GM12878 (cell line): ENCODE results near the gene SLC39A8. TPM values are rescaled to one million over a fixed set of nuclear protein-coding genes. Genes with fewer than 3 reads are reported as not detected.

Experiments used
- ATAC-seq: fragments of 200-7000 bp; cut with Tn5 transposase; 3 replicates; pipeline ENCODE4 v1.9.1; 2020; ENCODE audit warnings: mild to moderate bottlenecking, moderate library complexity
- BruUV-seq: library from RNA; stranded (reverse); fragments of 400-500 nt; replicated peaks from 2 replicates; lab custom pipeline; 2021; lab: Mats Ljungman, UMichigan
- CTCF ChIA-PET: fragments of 300-600 bp; sonication (Branson Sonifier 250); formaldehyde crosslinking; extraction: SDS; loops from one replicate; lab custom pipeline; 2021; ENCODE audit warnings: inconsistent platforms; lab: Yijun Ruan, JAX
- POLR2A ChIA-PET: fragments of 350-600 bp; formaldehyde crosslinking; extraction: SDS; loops from one replicate; lab custom pipeline; 2021; ENCODE audit warnings: inconsistent platforms; lab: Charles Lee
- RAD21 ChIA-PET: fragments of 300-600 bp; sonication (Branson Sonifier 250); formaldehyde crosslinking; loops from one replicate; lab custom pipeline; 2023; ENCODE audit warnings: antibody characterized with exemption; ENCODE audit not compliant: unreplicated experiment; lab: Charles Lee
- SMC1A ChIA-PET: fragments of 300-600 bp; sonication (Branson Sonifier 250); formaldehyde crosslinking; loops from one replicate; lab custom pipeline; 2023; ENCODE audit not compliant: unreplicated experiment, uncharacterized antibody; lab: Charles Lee
- DNase-seq: peaks from one replicate; pipeline ENCODE4 v3.0.0-alpha.2; 2011; ENCODE audit warnings: low read depth, low spot score
- FAIRE-seq: peaks from 3 replicates; lab custom pipeline; 2011; peaks lifted over from hg19 to GRCh38; lab: Jason Lieb, UNC
- H2AFZ ChIP-seq: 2 replicates; pipeline ENCODE4 v1.6.0; 2011; ENCODE audit warnings: low read depth, low read length, control low read depth; ENCODE audit not compliant: control insufficient read depth
- H3K27ac ChIP-seq: 2 replicates; pipeline ENCODE4 v1.5.1; 2011; ENCODE audit warnings: control low read depth; ENCODE audit not compliant: control insufficient read depth, insufficient read depth
- H3K27me3 ChIP-seq, 2 experiments: replicated peaks in 1 of 2; 2 replicates each; pipeline versions ENCODE4 v1.6.0 to v1.6.1; 2011; ENCODE audit warnings: low read length in 1 of 2; ENCODE audit not compliant: control insufficient read depth in 2 of 2, insufficient read depth in 2 of 2
- H3K36me3 ChIP-seq, 2 experiments: 2 replicates each; pipeline ENCODE4 v1.5.1; 2011; ENCODE audit warnings: low read length in 1 of 2; ENCODE audit not compliant: control insufficient read depth in 2 of 2, insufficient read depth in 2 of 2
- H3K4me1 ChIP-seq: 2 replicates; pipeline ENCODE4 v1.6.1; 2011; ENCODE audit warnings: mild to moderate bottlenecking, low read length, moderate library complexity, mixed read lengths; ENCODE audit not compliant: control insufficient read depth, insufficient read depth
- H3K4me2 ChIP-seq: 2 replicates; pipeline ENCODE4 v1.6.0; 2011; ENCODE audit warnings: control low read depth; ENCODE audit not compliant: control insufficient read depth, insufficient read depth
- H3K4me3 ChIP-seq: fragments of 200-600 bp; sonication (generic); 2 replicates; pipeline ENCODE4 v1.5.1; 2016
- H3K79me2 ChIP-seq: 2 replicates; pipeline ENCODE4 v1.6.0; 2011; ENCODE audit warnings: low read length; ENCODE audit not compliant: control insufficient read depth, insufficient read depth
- H3K9ac ChIP-seq: 2 replicates; pipeline ENCODE4 v1.8.0; 2011; ENCODE audit warnings: low read length, control low read depth, mixed read lengths; ENCODE audit not compliant: control insufficient read depth, insufficient read depth
- H3K9me3 ChIP-seq: replicated peaks from 3 replicates; pipeline ENCODE4 v1.5.1; 2011; ENCODE audit warnings: mild to moderate bottlenecking, low read length; ENCODE audit not compliant: control insufficient read depth, insufficient read depth
- H4K20me1 ChIP-seq: 2 replicates; pipeline ENCODE4 v1.6.0; 2011; ENCODE audit not compliant: control insufficient read depth, insufficient read depth
- EP300 ChIP-seq, 2 experiments: fragments of 150-350 bp in 1 of 2; IDR thresholded peaks; 2 replicates each; pipeline ENCODE4 v1.6.1; 2011 to 2012; ENCODE audit warnings: low read depth in 2 of 2, low read length in 2 of 2, borderline replicate concordance in 1 of 2, improper control_type of control experiment in 1 of 2, inconsistent platforms in 1 of 2; ENCODE audit not compliant: control insufficient read depth in 1 of 2
- NFIC ChIP-seq: IDR thresholded peaks from 2 replicates; pipeline ENCODE4 v1.6.1; 2012; ENCODE audit warnings: low read depth, mild to moderate bottlenecking, inconsistent platforms, low read length, moderate library complexity
- RAD51 ChIP-seq: fragments of 450-650 bp; IDR thresholded peaks from 2 replicates; pipeline ENCODE4 v1.6.1; 2016; ENCODE audit warnings: moderate library complexity, mild to moderate bottlenecking, inconsistent platforms
- RCOR1 ChIP-seq: conservative IDR thresholded peaks from 2 replicates; pipeline ENCODE4 v1.6.1; 2012; ENCODE audit warnings: low read depth, low read length, improper control_type of control experiment
- SP1 ChIP-seq: IDR thresholded peaks from one replicate; pipeline ENCODE4 v1.6.1; 2011; ENCODE audit warnings: low read depth, low read length
- WGBS: methylation state at CpG from one replicate; pipeline ENCODE4 v1.1.6; 2016; ENCODE audit warnings: low lambda C conversion rate; ENCODE audit not compliant: insufficient replicate concordance, insufficient coverage; ENCODE audit errors: missing lambda C conversion rate; 5-methylcytosine and 5-hydroxymethylcytosine counted together
- in situ Hi-C: fragments of 300-500 bp; cut with MboI; formaldehyde crosslinking; loops from 9 replicates; pipeline ENCODE4 v1.14.3; 2018; ENCODE audit warnings: mixed read lengths
- intact Hi-C: fragments of 100-400 bp; cut with micrococcal nuclease; formaldehyde crosslinking; loops from one replicate; pipeline ENCODE4 v1.14.2; 2022; ENCODE audit not compliant: unreplicated experiment
- polyA plus RNA-seq, 11 experiments: library from polyadenylated mRNA; depleted of rRNA in 4 of 11; unstranded in 6 of 11; stranded (reverse) in 5 of 11; fragments of >200 nt; fragmentation: Nextera tagmentation in 4 of 11; fragmentation: Illumina TruSeq in 1 of 11; extraction: Ambion mirVana in 4 of 11; extraction: Trizol in 1 of 11; gene quantifications; 1 replicate in 1 of 11; 2 replicates in 10 of 11; pipeline versions ENCODE4 v1.2.1 to v1.2.3, GENCODE V29; 2011 to 2016; ENCODE audit warnings: inconsistent platforms in 2 of 11, missing spikeins in 2 of 11, low read depth in 1 of 11
- total RNA-seq, 4 experiments: library from RNA; depleted of rRNA in 3 of 4; stranded (reverse); fragments of >200 nt in 3 of 4; fragmentation: Illumina TruSeq in 1 of 4; extraction: Trizol in 1 of 4; gene quantifications; 2 replicates each; pipeline versions ENCODE4 v1.2.1 to v1.2.3, GENCODE V29; 2013 to 2021
- TF ChIP-seq, protein P1 (sequence below): fragments of 450-650 bp; formaldehyde crosslinking; IDR thresholded peaks from 2 replicates; pipeline ENCODE4 v1.4.0; 2022; ENCODE audit warnings: mild to moderate bottlenecking, moderate library complexity
- TF ChIP-seq, protein P2 (sequence below): fragments of 450-650 bp; IDR thresholded peaks from 2 replicates; pipeline ENCODE4 v1.6.1; 2018; ENCODE audit warnings: mild to moderate bottlenecking, low read depth, moderate library complexity; ENCODE audit not compliant: partially characterized antibody
- TF ChIP-seq, protein P3 (sequence below): fragments of 450-650 bp; formaldehyde crosslinking; IDR thresholded peaks from 2 replicates; pipeline ENCODE4 v1.4.0; 2020; ENCODE audit warnings: mild to moderate bottlenecking, moderate library complexity

Gene SLC39A8
- total and polyA plus RNA-seq, 10 of the 15 experiments (the other 5 are each of a cell fraction or from before 2014, with no cell fraction given) = 7.9 to 47.8 (median 32.8) TPM

GRCh38 chr4:102217345-102217744 lies 127.9 kb downstream of the SLC39A8 start (continued):
- TF ChIP-seq, protein P1, sequence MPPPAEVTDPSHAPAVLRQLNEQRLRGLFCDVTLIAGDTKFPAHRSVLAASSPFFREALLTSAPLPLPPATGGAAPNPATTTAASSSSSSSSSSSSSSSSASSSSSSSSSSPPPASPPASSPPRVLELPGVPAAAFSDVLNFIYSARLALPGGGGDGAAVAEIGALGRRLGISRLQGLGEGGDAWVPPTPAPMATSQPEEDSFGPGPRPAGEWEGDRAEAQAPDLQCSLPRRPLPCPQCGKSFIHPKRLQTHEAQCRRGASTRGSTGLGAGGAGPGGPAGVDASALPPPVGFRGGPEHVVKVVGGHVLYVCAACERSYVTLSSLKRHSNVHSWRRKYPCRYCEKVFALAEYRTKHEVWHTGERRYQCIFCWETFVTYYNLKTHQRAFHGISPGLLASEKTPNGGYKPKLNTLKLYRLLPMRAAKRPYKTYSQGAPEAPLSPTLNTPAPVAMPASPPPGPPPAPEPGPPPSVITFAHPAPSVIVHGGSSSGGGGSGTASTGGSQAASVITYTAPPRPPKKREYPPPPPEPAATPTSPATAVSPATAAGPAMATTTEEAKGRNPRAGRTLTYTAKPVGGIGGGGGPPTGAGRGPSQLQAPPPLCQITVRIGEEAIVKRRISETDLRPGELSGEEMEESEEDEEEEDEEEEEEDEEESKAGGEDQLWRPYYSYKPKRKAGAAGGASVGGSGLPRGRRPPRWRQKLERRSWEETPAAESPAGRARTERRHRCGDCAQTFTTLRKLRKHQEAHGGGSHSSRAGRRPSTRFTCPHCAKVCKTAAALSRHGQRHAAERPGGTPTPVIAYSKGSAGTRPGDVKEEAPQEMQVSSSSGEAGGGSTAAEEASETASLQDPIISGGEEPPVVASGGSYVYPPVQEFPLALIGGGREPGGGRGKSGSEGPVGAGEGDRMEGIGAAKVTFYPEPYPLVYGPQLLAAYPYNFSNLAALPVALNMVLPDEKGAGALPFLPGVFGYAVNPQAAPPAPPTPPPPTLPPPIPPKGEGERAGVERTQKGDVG (CRISPR knock-in tag) = no peak
- TF ChIP-seq, protein P2, sequence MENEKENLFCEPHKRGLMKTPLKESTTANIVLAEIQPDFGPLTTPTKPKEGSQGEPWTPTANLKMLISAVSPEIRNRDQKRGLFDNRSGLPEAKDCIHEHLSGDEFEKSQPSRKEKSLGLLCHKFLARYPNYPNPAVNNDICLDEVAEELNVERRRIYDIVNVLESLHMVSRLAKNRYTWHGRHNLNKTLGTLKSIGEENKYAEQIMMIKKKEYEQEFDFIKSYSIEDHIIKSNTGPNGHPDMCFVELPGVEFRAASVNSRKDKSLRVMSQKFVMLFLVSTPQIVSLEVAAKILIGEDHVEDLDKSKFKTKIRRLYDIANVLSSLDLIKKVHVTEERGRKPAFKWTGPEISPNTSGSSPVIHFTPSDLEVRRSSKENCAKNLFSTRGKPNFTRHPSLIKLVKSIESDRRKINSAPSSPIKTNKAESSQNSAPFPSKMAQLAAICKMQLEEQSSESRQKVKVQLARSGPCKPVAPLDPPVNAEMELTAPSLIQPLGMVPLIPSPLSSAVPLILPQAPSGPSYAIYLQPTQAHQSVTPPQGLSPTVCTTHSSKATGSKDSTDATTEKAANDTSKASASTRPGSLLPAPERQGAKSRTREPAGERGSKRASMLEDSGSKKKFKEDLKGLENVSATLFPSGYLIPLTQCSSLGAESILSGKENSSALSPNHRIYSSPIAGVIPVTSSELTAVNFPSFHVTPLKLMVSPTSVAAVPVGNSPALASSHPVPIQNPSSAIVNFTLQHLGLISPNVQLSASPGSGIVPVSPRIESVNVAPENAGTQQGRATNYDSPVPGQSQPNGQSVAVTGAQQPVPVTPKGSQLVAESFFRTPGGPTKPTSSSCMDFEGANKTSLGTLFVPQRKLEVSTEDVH = no peak

GRCh38 chr4:102216666-102217065 lies 128.6 kb downstream of the SLC39A8 start:
- no peak overlapping the region for H3K4me2 ChIP-seq
- SMC1A ChIA-PET = interaction anchor here (1.0 kb wide), 2 partner anchors 37 to 136 kb away, joined by 3 read pairs; no protein-coding TSS in a partner anchor
- no peaks in the 10 kb centered on the region for H3K4me1 ChIP-seq
- no peak overlapping the region for H3K27ac ChIP-seq
- intact Hi-C loops = no loop called here
- H3K4me3 ChIP-seq = no peak overlapping the region
- no TSS peak for BruUV-seq
- no peak for ATAC-seq
- 32% methylated on average over 3 of the region's 3 CpGs for WGBS
- H4K20me1 ChIP-seq = no peaks in the 10 kb centered on the region
- H3K79me2 ChIP-seq = no peaks in the 10 kb centered on the region
- no peak for FAIRE-seq
- no peak for DNase-seq
- no peaks in the 10 kb centered on the region for H3K27me3 ChIP-seq
- CTCF ChIA-PET = interaction anchor here (0.7 kb wide), 1 partner anchor 405 kb away, joined by 3 read pairs; no protein-coding TSS in a partner anchor
- in situ Hi-C loops = no loop called here
- no peak overlapping the region for H2AFZ ChIP-seq
- POLR2A ChIA-PET = no interaction called here
- RAD21 ChIA-PET = no interaction called here
- H3K36me3 ChIP-seq = no peaks in the 10 kb centered on the region
- no peaks in the 10 kb centered on the region for H3K9me3 ChIP-seq
- no peak overlapping the region for H3K9ac ChIP-seq
- TF ChIP-seq, protein P3, sequence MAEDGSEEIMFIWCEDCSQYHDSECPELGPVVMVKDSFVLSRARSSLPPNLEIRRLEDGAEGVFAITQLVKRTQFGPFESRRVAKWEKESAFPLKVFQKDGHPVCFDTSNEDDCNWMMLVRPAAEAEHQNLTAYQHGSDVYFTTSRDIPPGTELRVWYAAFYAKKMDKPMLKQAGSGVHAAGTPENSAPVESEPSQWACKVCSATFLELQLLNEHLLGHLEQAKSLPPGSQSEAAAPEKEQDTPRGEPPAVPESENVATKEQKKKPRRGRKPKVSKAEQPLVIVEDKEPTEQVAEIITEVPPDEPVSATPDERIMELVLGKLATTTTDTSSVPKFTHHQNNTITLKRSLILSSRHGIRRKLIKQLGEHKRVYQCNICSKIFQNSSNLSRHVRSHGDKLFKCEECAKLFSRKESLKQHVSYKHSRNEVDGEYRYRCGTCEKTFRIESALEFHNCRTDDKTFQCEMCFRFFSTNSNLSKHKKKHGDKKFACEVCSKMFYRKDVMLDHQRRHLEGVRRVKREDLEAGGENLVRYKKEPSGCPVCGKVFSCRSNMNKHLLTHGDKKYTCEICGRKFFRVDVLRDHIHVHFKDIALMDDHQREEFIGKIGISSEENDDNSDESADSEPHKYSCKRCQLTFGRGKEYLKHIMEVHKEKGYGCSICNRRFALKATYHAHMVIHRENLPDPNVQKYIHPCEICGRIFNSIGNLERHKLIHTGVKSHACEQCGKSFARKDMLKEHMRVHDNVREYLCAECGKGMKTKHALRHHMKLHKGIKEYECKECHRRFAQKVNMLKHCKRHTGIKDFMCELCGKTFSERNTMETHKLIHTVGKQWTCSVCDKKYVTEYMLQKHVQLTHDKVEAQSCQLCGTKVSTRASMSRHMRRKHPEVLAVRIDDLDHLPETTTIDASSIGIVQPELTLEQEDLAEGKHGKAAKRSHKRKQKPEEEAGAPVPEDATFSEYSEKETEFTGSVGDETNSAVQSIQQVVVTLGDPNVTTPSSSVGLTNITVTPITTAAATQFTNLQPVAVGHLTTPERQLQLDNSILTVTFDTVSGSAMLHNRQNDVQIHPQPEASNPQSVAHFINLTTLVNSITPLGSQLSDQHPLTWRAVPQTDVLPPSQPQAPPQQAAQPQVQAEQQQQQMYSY (CRISPR knock-in tag) = no peak
- TF ChIP-seq SP1 (no peak), NFIC (no peak), RAD51 (no peak), RCOR1 (no peak), EP300 (IDR thresholded peaks at IDR 0.05; ENCODE audit: borderline replicate concordance in 1 of 2, control insufficient read depth in 1 of 2, low read depth in 2 of 2, low read length in 2 of 2) (no peak)
